Caco-2 (cell line): Measurements from ENCODE around the gene SLC34A3. TPM values are rescaled to one million over a fixed set of nuclear protein-coding genes. Genes with fewer than 3 reads are reported as not detected.

Experiments
- BruUV-seq: library from RNA; stranded (reverse); fragments of 400-500 nt; replicated peaks from 2 replicates; lab custom pipeline; 2021; lab: Mats Ljungman, UMichigan
- CTCF ChIA-PET: fragments of 300-600 bp; sonication (Branson Sonifier 250); formaldehyde crosslinking; loops from one replicate; lab custom pipeline; 2022; ENCODE audit warnings: antibody characterized with exemption; lab: Charles Lee
- POLR2A ChIA-PET: fragments of 300-600 bp; sonication (Branson Sonifier 250); formaldehyde crosslinking; loops from one replicate; lab custom pipeline; 2022; ENCODE audit warnings: antibody characterized with exemption; lab: Charles Lee
- DNase-seq, 2 experiments: peaks; one replicate each; pipeline versions ENCODE4 v3.0.0 to v3.0.0-alpha.2; 2020 to 2022
- H3K27me3 ChIP-seq: replicated peaks from 2 replicates; pipeline ENCODE4 v1.6.0; 2011; ENCODE audit warnings: low read length; ENCODE audit not compliant: control insufficient read depth, insufficient read depth
- H3K36me3 ChIP-seq: 2 replicates; pipeline ENCODE4 v1.5.1; 2011; ENCODE audit warnings: low read length; ENCODE audit not compliant: control insufficient read depth, insufficient read depth
- H3K4me1 ChIP-seq: fragments of 250-450 bp; sonication (Bioruptor Pico); 2 replicates; pipeline ENCODE4 v1.5.1; 2020; ENCODE audit warnings: mild to moderate bottlenecking
- H3K4me3 ChIP-seq: 2 replicates; pipeline ENCODE4 v1.5.1; 2011; ENCODE audit warnings: low read depth, mild to moderate bottlenecking, control low read depth, low read length
- H3K9me3 ChIP-seq: fragments of 250-450 bp; sonication (Bioruptor Pico); 2 replicates; pipeline ENCODE4 v1.5.1; 2020; ENCODE audit warnings: mild to moderate bottlenecking, moderate library complexity
- H3K27ac Mint-ChIP-seq: one replicate; pipeline ENCODE4 v1.8.0; 2022; ENCODE audit warnings: mixed read lengths; ENCODE audit not compliant: unreplicated experiment
- H3K27me3 Mint-ChIP-seq: one replicate; pipeline ENCODE4 v1.8.0; 2022; ENCODE audit warnings: mixed read lengths; ENCODE audit not compliant: insufficient read depth, unreplicated experiment
- H3K36me3 Mint-ChIP-seq: one replicate; pipeline ENCODE4 v1.8.0; 2022; ENCODE audit warnings: mild to moderate bottlenecking, mixed read lengths; ENCODE audit not compliant: insufficient read depth, unreplicated experiment
- H3K4me1 Mint-ChIP-seq: one replicate; pipeline ENCODE4 v1.8.0; 2022; ENCODE audit warnings: low read depth, mixed read lengths; ENCODE audit not compliant: unreplicated experiment
- H3K4me3 Mint-ChIP-seq: one replicate; pipeline ENCODE4 v1.8.0; 2022; ENCODE audit warnings: mild to moderate bottlenecking, moderate library complexity, mixed read lengths; ENCODE audit not compliant: unreplicated experiment
- H3K9me3 Mint-ChIP-seq: one replicate; pipeline ENCODE4 v1.8.0; 2022; ENCODE audit warnings: mixed read lengths; ENCODE audit not compliant: unreplicated experiment
- intact Hi-C: fragments of 100-400 bp; cut with micrococcal nuclease; formaldehyde crosslinking; loops from one replicate; pipeline ENCODE4 v1.10.0; 2022; ENCODE audit not compliant: unreplicated experiment
- total RNA-seq: library from RNA; stranded (reverse); gene quantifications from 2 replicates; pipeline ENCODE4 v1.2.3, GENCODE V29; 2022
- TF ChIP-seq, protein P1 (sequence below), 2 experiments: fragments of 200-600 bp in 1 of 2; IDR thresholded peaks; 1 replicate in 1 of 2; 2 replicates in 1 of 2; pipeline versions ENCODE4 v1.5.1 to v1.8.0; 2011 to 2022; ENCODE audit warnings: antibody characterized with exemption in 1 of 2, control low read depth in 1 of 2, inconsistent platforms in 1 of 2, low read depth in 1 of 2, low read length in 1 of 2, mild to moderate bottlenecking in 1 of 2, moderate library complexity in 1 of 2; ENCODE audit not compliant: insufficient read depth in 1 of 2, severe bottlenecking in 1 of 2, unreplicated experiment in 1 of 2

SLC34A3 gene
- total RNA-seq, 1 experiment from 2014 or later = not detected

DNA sequence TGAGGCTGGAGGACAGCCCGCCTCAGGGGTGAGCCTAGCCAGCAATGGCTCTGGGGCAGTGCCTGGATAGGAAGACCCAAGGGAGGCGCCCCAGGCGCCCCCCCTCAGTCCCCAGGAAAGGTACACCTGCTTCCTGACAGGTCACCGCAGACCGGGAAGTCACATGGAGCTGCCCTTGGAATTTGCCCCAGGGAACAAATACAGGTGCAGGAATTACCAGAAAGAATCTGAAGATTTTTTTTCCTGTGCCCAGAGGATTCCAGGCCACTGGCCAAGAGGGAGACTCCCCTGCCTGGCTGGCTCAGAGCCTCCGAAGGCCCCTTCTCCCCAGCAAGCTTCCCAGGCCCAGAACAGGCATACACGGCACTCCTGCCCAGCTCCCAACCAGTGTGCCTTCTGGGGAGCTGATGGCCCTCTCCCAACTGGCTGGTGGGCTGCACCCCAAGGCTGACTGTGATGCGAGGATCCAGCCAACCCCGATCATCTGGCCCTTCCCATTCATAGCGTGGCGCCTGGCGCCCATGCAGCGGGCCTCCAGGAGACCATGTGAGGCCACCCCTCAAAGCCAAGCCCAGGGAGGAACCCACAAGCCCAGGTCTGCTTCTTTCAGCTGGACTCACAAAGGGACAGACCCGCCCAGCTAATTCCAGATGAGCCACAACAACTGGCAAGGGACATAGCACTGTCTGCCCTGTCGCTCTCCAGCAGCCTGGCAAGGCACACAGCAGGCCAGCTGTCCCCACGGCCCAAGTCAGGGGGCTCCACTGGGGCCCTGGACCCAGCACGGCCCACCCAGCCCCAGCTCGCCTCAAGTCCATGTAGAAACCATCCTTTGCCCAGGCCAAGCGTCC lies 32.4 kb upstream of the SLC34A3 start:
- Mint-ChIP-seq H3K27me3 (no peaks in the 10 kb centered on the region), H3K9me3 (no peaks in the 10 kb centered on the region), H3K4me1 (peaks cover 8% of the 10 kb centered on the region), H3K27ac (peak overlapping the region; percentile 39), H3K36me3 (peaks cover 20% of the 10 kb centered on the region), H3K4me3 (peak overlapping the region; percentile 76)
- intact Hi-C loops = no loop called here
- peaks cover 32% of the 10 kb centered on the region for H3K4me1 ChIP-seq
- no TSS peak for BruUV-seq
- H3K4me3 ChIP-seq = peak overlapping the region; percentile 49
- no peaks in the 10 kb centered on the region for H3K9me3 ChIP-seq
- H3K36me3 ChIP-seq = no peaks in the 10 kb centered on the region
- no peaks in the 10 kb centered on the region for H3K27me3 ChIP-seq
- DNase-seq = peak; percentile 69 to 82
- TF ChIP-seq, protein P1, sequence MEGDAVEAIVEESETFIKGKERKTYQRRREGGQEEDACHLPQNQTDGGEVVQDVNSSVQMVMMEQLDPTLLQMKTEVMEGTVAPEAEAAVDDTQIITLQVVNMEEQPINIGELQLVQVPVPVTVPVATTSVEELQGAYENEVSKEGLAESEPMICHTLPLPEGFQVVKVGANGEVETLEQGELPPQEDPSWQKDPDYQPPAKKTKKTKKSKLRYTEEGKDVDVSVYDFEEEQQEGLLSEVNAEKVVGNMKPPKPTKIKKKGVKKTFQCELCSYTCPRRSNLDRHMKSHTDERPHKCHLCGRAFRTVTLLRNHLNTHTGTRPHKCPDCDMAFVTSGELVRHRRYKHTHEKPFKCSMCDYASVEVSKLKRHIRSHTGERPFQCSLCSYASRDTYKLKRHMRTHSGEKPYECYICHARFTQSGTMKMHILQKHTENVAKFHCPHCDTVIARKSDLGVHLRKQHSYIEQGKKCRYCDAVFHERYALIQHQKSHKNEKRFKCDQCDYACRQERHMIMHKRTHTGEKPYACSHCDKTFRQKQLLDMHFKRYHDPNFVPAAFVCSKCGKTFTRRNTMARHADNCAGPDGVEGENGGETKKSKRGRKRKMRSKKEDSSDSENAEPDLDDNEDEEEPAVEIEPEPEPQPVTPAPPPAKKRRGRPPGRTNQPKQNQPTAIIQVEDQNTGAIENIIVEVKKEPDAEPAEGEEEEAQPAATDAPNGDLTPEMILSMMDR (IDR thresholded peaks at IDR 0.05; ENCODE audit: insufficient read depth in 1 of 2, low read depth in 1 of 2, low read length in 1 of 2, severe bottlenecking in 1 of 2, unreplicated experiment in 1 of 2) = no peak
- CTCF ChIA-PET = interaction anchor here (1.0 to 2.0 kb wide), 2 partner anchors 9 to 38 kb away, joined by 4 to 12 read pairs; partner anchors contain the start of genes ANAPC2 and SSNA1
- POLR2A ChIA-PET = interaction anchor here (0.9 to 1.4 kb wide), 2 partner anchors 9 to 25 kb away, joined by 4 to 5 read pairs; no protein-coding TSS in a partner anchor

DNA sequence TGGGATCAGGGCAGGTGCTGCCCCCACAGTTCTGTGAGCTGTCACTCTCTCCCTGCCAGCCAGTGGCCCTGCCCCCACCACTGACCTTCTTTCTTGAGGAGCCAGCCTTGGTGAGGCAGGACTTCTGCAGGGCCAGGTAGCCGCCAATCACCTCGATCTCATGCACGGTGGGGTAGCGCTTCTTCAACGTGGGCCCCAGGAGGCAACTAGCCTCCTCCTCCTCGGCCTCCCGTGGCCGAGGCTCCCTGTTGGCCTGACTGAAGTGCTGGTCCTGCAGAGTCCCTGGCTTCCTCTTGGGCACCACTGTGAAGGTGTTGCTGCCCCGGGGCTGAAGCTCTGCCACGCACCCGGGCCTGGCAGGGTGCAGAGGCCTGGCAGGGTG lies 31.8 kb upstream of the SLC34A3 start:
- no TSS peak for BruUV-seq
- Mint-ChIP-seq H3K36me3 (peaks cover 20% of the 10 kb centered on the region), H3K27ac (peak overlapping the region; percentile 39), H3K4me1 (peaks cover 8% of the 10 kb centered on the region), H3K4me3 (peak overlapping the region; percentile 76), H3K9me3 (no peaks in the 10 kb centered on the region), H3K27me3 (no peaks in the 10 kb centered on the region)
- no peak for DNase-seq
- POLR2A ChIA-PET = interaction anchor here (0.5 to 1.4 kb wide), 3 partner anchors 10 to 42 kb away, joined by 3 to 5 read pairs (median 4); no protein-coding TSS in a partner anchor
- Histone ChIP-seq H3K4me1 (peaks cover 32% of the 10 kb centered on the region), H3K27me3 (no peaks in the 10 kb centered on the region), H3K9me3 (no peaks in the 10 kb centered on the region), H3K36me3 (no peaks in the 10 kb centered on the region), H3K4me3 (peak overlapping the region; percentile 49)
- TF ChIP-seq, protein P1 (IDR thresholded peaks at IDR 0.05; ENCODE audit: insufficient read depth in 1 of 2, low read depth in 1 of 2, low read length in 1 of 2, severe bottlenecking in 1 of 2, unreplicated experiment in 1 of 2) = no peak
- intact Hi-C loops = no loop called here
- CTCF ChIA-PET = interaction anchor here (0.6 to 2.0 kb wide), 4 partner anchors 10 to 67 kb away, joined by 3 to 12 read pairs (median 4); partner anchors contain the start of genes ANAPC2 and SSNA1

GRCh38 chr9:137199411-137200121 lies 31.1 kb upstream of the SLC34A3 start:
- intact Hi-C loops = loop anchor here (1.0 to 5.0 kb wide), 3 partner anchors 10 to 38 kb away; no protein-coding TSS in a partner anchor
- no peak for DNase-seq
- CTCF ChIA-PET = interaction anchor here (0.6 to 2.0 kb wide), 3 partner anchors 10 to 68 kb away, joined by 3 to 12 read pairs (median 4); partner anchors contain the start of genes ANAPC2 and SSNA1

More at GRCh38 chr9:137199411-137200121, 31.1 kb upstream of the SLC34A3 start:
- no peaks in the 10 kb centered on the region for H3K9me3 Mint-ChIP-seq
- POLR2A ChIA-PET = interaction anchor here (0.5 to 2.0 kb wide), 2 partner anchors 10 to 41 kb away, joined by 3 to 21 read pairs; partner anchors contain the start of genes ANAPC2 and SSNA1
- H3K27ac Mint-ChIP-seq = peak overlapping the region; percentile 39
- BruUV-seq = TSS peak; percentile 14
- peak overlapping the region; percentile 76 for H3K4me3 Mint-ChIP-seq
- H3K27me3 Mint-ChIP-seq = no peaks in the 10 kb centered on the region
- H3K4me1 Mint-ChIP-seq = peaks cover 8% of the 10 kb centered on the region
- Histone ChIP-seq H3K9me3 (no peaks in the 10 kb centered on the region), H3K4me1 (peaks cover 39% of the 10 kb centered on the region), H3K4me3 (peak overlapping the region; percentile 49), H3K27me3 (no peaks in the 10 kb centered on the region), H3K36me3 (no peaks in the 10 kb centered on the region)
- H3K36me3 Mint-ChIP-seq = peaks cover 20% of the 10 kb centered on the region
- TF ChIP-seq, protein P1 (IDR thresholded peaks at IDR 0.05; ENCODE audit: insufficient read depth in 1 of 2, low read depth in 1 of 2, low read length in 1 of 2, severe bottlenecking in 1 of 2, unreplicated experiment in 1 of 2) = no peak
